Lower leg skin (tissue), 3 donors: ENCODE data around the gene MAB21L3.

Experiments
- CTCF ChIP-seq, 3 donors: fragments of 450-650 bp; IDR thresholded peaks; one replicate each; pipeline ENCODE4 v1.5.1; 2016; ENCODE audit warnings: antibody characterized with exemption in 3 of 3, mild to moderate bottlenecking in 3 of 3, moderate library complexity in 2 of 3
- POLR2A ChIP-seq, 2 donors: fragments of 450-650 bp; IDR thresholded peaks; one replicate each; pipeline ENCODE4 v1.6.1; 2016 to 2017; ENCODE audit warnings: antibody characterized with exemption in 2 of 2, mild to moderate bottlenecking in 1 of 2, moderate library complexity in 1 of 2

GRCh38 chr1:116157096-116157495 is 45.9 kb downstream of the MAB21L3 start:
- TF ChIP-seq POLR2A (IDR thresholded peaks at IDR 0.05) = no peak
- no peak for TF ChIP-seq CTCF (IDR thresholded peaks at IDR 0.05)
